Panc1 (cell line): Measurements from ENCODE around the gene LMBRD2. TPM values are rescaled to one million over a fixed set of nuclear protein-coding genes. Genes with fewer than 3 reads are reported as not detected.

Experiments used
- ATAC-seq: fragments of 200-7000 bp; cut with Tn5 transposase; 2 replicates; pipeline ENCODE4 v1.9.1; 2020; ENCODE audit warnings: mild to moderate bottlenecking, moderate library complexity
- BruUV-seq: library from RNA; stranded (reverse); fragments of 400-500 nt; replicated peaks from 2 replicates; lab custom pipeline; 2021; lab: Mats Ljungman, UMichigan
- CTCF ChIA-PET: fragments of 300-600 bp; sonication (Branson Sonifier 250); formaldehyde crosslinking; loops from one replicate; lab custom pipeline; 2022; ENCODE audit warnings: antibody characterized with exemption; lab: Charles Lee
- POLR2A ChIA-PET: fragments of 300-600 bp; sonication (Branson Sonifier 250); formaldehyde crosslinking; loops from one replicate; lab custom pipeline; 2022; ENCODE audit warnings: antibody characterized with exemption; lab: Charles Lee
- DNase-seq: peaks from one replicate; pipeline ENCODE4 v3.0.0-alpha.2; 2010; ENCODE audit warnings: low read depth, low spot score
- H3K27ac ChIP-seq: 2 replicates; pipeline ENCODE4 v1.5.1; 2011; ENCODE audit warnings: mild to moderate bottlenecking, low read length, inconsistent platforms
- H3K27me3 ChIP-seq: fragments of 200-500 bp; sonication (Bioruptor generic); 2 replicates; pipeline ENCODE4 v1.6.0; 2014; ENCODE audit warnings: low read length, inconsistent platforms; ENCODE audit not compliant: control insufficient read depth, insufficient read depth
- H3K36me3 ChIP-seq: fragments of 200-500 bp; sonication (Bioruptor generic); 2 replicates; pipeline ENCODE4 v1.5.1; 2014; ENCODE audit warnings: inconsistent platforms, mild to moderate bottlenecking, low read length, moderate library complexity; ENCODE audit not compliant: control insufficient read depth, insufficient read depth
- H3K4me1 ChIP-seq: 2 replicates; pipeline ENCODE4 v1.5.1; 2011; ENCODE audit warnings: inconsistent platforms, mild to moderate bottlenecking, low read length, moderate library complexity; ENCODE audit not compliant: control insufficient read depth, insufficient read depth
- H3K4me3 ChIP-seq, 2 experiments: 2 replicates each; pipeline ENCODE4 v1.5.1; 2011 to 2012; ENCODE audit warnings: low read depth in 2 of 2, low read length in 2 of 2, mild to moderate bottlenecking in 2 of 2, inconsistent platforms in 1 of 2, moderate library complexity in 1 of 2
- H3K9me3 ChIP-seq: fragments of 200-500 bp; sonication (Bioruptor generic); 2 replicates; pipeline ENCODE4 v1.5.1; 2014; ENCODE audit warnings: low read depth, mild to moderate bottlenecking, inconsistent platforms, low read length, moderate library complexity; ENCODE audit not compliant: control insufficient read depth, insufficient read depth
- POLR2AphosphoS5 ChIP-seq: IDR thresholded peaks from 2 replicates; pipeline ENCODE4 v1.6.1; 2012; ENCODE audit warnings: mild to moderate bottlenecking, low read depth, low read length, moderate library complexity
- SIN3A ChIP-seq: IDR thresholded peaks from 2 replicates; pipeline ENCODE4 v1.6.1; 2012; ENCODE audit warnings: low read depth, mild to moderate bottlenecking, low read length, moderate library complexity, borderline replicate concordance; ENCODE audit not compliant: insufficient read depth
- TCF7L2 ChIP-seq: IDR thresholded peaks from 2 replicates; pipeline ENCODE4 v1.6.1; 2011; ENCODE audit warnings: mild to moderate bottlenecking, low read depth, low read length, inconsistent platforms
- in situ Hi-C: cut with HindIII; loops from 2 replicates; pipeline ENCODE4 v1.10.0; 2016; ENCODE audit warnings: low sequenced_read_pairs, low pct_unique_long_range_greater_than_20kb
- intact Hi-C: fragments of 100-400 bp; cut with micrococcal nuclease; formaldehyde crosslinking; loops from one replicate; pipeline ENCODE4 v1.10.0; 2022; ENCODE audit not compliant: unreplicated experiment
- total RNA-seq: library from RNA; stranded (reverse); gene quantifications from one replicate; pipeline ENCODE4 v1.2.1, GENCODE V29; 2021; ENCODE audit not compliant: unreplicated experiment
- TF ChIP-seq, protein P1 (sequence below): fragments of 450-650 bp; IDR thresholded peaks from 2 replicates; pipeline ENCODE4 v1.5.1; 2017; ENCODE audit warnings: mild to moderate bottlenecking
- TF ChIP-seq, protein P2 (sequence below), 2 experiments: IDR thresholded peaks; 2 replicates each; pipeline ENCODE4 v1.6.1; 2011 to 2012; ENCODE audit warnings: low read depth in 2 of 2, control low read depth in 1 of 2, low read length in 1 of 2, mild to moderate bottlenecking in 1 of 2, moderate library complexity in 1 of 2; ENCODE audit not compliant: insufficient read depth in 1 of 2

Gene LMBRD2
- total RNA-seq, 1 experiment from 2014 or later, result 7.1 TPM

DNA sequence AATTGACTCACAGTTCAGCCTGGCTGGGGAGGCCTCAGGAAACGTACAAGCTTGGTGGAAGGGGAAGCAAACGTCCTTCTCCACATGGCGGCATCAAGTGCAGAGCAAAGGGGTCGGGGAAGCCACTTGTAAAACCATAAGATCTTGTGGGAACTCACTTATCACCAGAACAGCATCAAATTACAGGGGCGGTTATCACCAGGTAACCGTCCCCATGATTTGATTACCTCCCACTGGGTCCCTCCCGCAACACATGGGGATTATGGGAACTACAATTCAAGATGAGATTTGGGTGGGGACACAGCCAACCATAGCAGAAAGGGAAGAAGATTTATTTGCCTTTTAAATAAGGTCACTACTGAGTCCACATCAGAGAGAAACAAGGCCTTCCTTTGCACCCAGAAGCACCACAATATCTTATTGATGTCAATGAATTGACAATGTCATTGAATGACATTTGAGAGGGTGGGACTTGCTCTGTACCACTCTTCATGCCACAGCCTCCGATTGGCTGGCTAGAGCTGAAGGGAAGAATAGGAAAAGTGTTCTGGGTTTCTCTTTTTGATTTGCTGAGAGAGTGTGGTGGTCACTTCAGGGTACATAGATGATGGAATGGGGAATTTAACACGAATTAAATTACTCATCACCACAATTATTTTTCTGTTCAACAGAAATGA lies 11.3 kb upstream of the LMBRD2 start:
- in situ Hi-C loops, result no loop called here
- POLR2A ChIA-PET, result no interaction called here
- TF ChIP-seq, protein P1, sequence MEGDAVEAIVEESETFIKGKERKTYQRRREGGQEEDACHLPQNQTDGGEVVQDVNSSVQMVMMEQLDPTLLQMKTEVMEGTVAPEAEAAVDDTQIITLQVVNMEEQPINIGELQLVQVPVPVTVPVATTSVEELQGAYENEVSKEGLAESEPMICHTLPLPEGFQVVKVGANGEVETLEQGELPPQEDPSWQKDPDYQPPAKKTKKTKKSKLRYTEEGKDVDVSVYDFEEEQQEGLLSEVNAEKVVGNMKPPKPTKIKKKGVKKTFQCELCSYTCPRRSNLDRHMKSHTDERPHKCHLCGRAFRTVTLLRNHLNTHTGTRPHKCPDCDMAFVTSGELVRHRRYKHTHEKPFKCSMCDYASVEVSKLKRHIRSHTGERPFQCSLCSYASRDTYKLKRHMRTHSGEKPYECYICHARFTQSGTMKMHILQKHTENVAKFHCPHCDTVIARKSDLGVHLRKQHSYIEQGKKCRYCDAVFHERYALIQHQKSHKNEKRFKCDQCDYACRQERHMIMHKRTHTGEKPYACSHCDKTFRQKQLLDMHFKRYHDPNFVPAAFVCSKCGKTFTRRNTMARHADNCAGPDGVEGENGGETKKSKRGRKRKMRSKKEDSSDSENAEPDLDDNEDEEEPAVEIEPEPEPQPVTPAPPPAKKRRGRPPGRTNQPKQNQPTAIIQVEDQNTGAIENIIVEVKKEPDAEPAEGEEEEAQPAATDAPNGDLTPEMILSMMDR, result no peak
- Histone ChIP-seq H3K27me3 (no peaks in the 10 kb centered on the region), H3K9me3 (no peaks in the 10 kb centered on the region), H3K4me3 (no peak overlapping the region), H3K36me3 (peaks cover 4% of the 10 kb centered on the region; the same call in 1 of the 2 replicates), H3K4me1 (no peaks in the 10 kb centered on the region), H3K27ac (no peak overlapping the region)
- intact Hi-C loops, result no loop called here
- DNase-seq (no peak), ATAC-seq (no peak)
- CTCF ChIA-PET, result no interaction called here
- no TSS peak for BruUV-seq

DNA sequence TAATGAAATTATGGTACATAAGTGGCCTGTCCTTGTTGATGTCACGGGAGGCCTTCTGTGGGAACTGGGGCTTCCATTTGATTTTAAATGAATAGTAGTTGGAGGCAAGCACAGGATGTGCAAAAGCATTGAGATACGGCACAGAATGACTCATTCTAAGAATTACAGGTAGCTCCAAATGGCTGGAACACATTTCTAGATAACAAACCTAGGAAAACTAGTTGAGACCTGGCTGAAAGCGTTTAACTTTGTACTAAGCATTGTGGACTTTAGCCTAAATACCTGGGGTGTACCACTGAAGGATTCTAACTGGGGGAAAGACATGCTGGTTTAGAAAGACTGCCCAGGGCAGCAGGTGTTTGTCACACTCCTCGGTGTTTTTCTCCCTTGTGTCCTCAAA lies 9.7 kb upstream of the LMBRD2 start:
- no peaks in the 10 kb centered on the region for H3K9me3 ChIP-seq
- TF ChIP-seq TCF7L2, result no peak
- TF ChIP-seq, protein P2, sequence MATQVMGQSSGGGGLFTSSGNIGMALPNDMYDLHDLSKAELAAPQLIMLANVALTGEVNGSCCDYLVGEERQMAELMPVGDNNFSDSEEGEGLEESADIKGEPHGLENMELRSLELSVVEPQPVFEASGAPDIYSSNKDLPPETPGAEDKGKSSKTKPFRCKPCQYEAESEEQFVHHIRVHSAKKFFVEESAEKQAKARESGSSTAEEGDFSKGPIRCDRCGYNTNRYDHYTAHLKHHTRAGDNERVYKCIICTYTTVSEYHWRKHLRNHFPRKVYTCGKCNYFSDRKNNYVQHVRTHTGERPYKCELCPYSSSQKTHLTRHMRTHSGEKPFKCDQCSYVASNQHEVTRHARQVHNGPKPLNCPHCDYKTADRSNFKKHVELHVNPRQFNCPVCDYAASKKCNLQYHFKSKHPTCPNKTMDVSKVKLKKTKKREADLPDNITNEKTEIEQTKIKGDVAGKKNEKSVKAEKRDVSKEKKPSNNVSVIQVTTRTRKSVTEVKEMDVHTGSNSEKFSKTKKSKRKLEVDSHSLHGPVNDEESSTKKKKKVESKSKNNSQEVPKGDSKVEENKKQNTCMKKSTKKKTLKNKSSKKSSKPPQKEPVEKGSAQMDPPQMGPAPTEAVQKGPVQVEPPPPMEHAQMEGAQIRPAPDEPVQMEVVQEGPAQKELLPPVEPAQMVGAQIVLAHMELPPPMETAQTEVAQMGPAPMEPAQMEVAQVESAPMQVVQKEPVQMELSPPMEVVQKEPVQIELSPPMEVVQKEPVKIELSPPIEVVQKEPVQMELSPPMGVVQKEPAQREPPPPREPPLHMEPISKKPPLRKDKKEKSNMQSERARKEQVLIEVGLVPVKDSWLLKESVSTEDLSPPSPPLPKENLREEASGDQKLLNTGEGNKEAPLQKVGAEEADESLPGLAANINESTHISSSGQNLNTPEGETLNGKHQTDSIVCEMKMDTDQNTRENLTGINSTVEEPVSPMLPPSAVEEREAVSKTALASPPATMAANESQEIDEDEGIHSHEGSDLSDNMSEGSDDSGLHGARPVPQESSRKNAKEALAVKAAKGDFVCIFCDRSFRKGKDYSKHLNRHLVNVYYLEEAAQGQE (IDR thresholded peaks at IDR 0.05; ENCODE audit: insufficient read depth in 1 of 2, low read depth in 2 of 2, low read length in 1 of 2), result no peak
- no peaks in the 10 kb centered on the region for H3K4me1 ChIP-seq
- BruUV-seq, result no TSS peak
- in situ Hi-C loops (no loop called here), intact Hi-C loops (no loop called here)
- ChIA-PET POLR2A (no interaction called here), CTCF (interaction anchor here (0.6 kb wide), 1 partner anchor 10 kb away, joined by 5 read pairs; the partner anchor contains the start of gene LMBRD2)
- DNase-seq, result no peak
- H3K36me3 ChIP-seq, result peaks cover 9% of the 10 kb centered on the region
- H3K4me3 ChIP-seq, result no peak overlapping the region
- H3K27ac ChIP-seq, result no peak overlapping the region
- H3K27me3 ChIP-seq, result no peaks in the 10 kb centered on the region
- ATAC-seq, result no peak

DNA sequence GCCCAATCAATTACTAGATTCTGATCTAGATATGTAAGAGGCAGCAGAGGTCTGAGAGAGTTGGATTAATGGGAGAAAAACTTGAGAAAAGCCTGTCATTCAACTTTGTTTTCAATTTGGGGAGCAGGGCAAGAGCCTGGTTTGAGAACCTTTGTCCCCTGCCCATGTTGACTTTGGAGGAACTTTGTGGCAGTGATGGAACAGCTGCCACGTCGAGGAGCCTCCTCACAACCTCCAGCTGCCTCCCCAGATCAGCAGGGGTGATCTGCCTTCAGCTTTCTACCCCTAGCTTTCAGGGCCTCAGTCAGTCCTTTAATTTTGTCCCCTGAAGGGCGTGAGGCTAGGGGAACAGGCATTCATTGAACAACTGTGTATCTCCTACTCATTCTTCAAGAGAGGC lies 8.9 kb upstream of the LMBRD2 start:
- BruUV-seq, result no TSS peak
- ATAC-seq (no peak), DNase-seq (no peak)
- peaks cover 9% of the 10 kb centered on the region for H3K36me3 ChIP-seq
- no peak overlapping the region for H3K4me3 ChIP-seq
- ChIA-PET POLR2A (no interaction called here), CTCF (no interaction called here)
- in situ Hi-C loops (no loop called here), intact Hi-C loops (no loop called here)
- no peaks in the 10 kb centered on the region for H3K4me1 ChIP-seq
- H3K9me3 ChIP-seq, result no peaks in the 10 kb centered on the region
- H3K27me3 ChIP-seq, result no peaks in the 10 kb centered on the region
- no peak overlapping the region for H3K27ac ChIP-seq
- no peak for TF ChIP-seq TCF7L2
- TF ChIP-seq, protein P1, result no peak
- no peak for TF ChIP-seq POLR2AphosphoS5
- no peak for TF ChIP-seq SIN3A
- TF ChIP-seq, protein P2 (IDR thresholded peaks at IDR 0.05; ENCODE audit: insufficient read depth in 1 of 2, low read depth in 2 of 2, low read length in 1 of 2), result no peak
